AG04450 (cell line): Measurements from ENCODE around the gene ALB. TPM values are rescaled to one million over a fixed set of nuclear protein-coding genes. Genes with fewer than 3 reads are reported as not detected.

Source experiments
- CTCF ChIA-PET: fragments of 300-600, 350-600 bp; formaldehyde crosslinking; extraction: SDS; loops from one replicate; lab custom pipeline; 2022; ENCODE audit warnings: antibody characterized with exemption, inconsistent platforms; lab: Charles Lee
- POLR2A ChIA-PET: fragments of 350-600 bp; formaldehyde crosslinking; extraction: SDS; loops from one replicate; lab custom pipeline; 2021; ENCODE audit warnings: antibody characterized with exemption, inconsistent platforms; lab: Yijun Ruan, JAX
- DNase-seq: peaks from one replicate; pipeline ENCODE4 v3.0.0-alpha.2; 2011; ENCODE audit warnings: low read depth, low spot score
- H3K27ac ChIP-seq: one replicate; pipeline ENCODE4 v1.5.1; 2012; ENCODE audit warnings: low read depth, low read length, control low read depth
- H3K27me3 ChIP-seq: one replicate; pipeline ENCODE4 v1.6.0; 2012; ENCODE audit warnings: low read length; ENCODE audit not compliant: control insufficient read depth, insufficient read depth
- H3K4me3 ChIP-seq: 2 replicates; pipeline ENCODE4 v1.5.1; 2011; ENCODE audit warnings: mild to moderate bottlenecking, low read depth, low read length, control low read depth
- H3K9me3 ChIP-seq: 2 replicates; pipeline ENCODE4 v1.5.1; 2012; ENCODE audit warnings: low read length; ENCODE audit not compliant: control insufficient read depth, insufficient read depth
- CTCF ChIP-seq: IDR thresholded peaks from 2 replicates; pipeline ENCODE4 v1.5.1; 2011; ENCODE audit warnings: low read depth, low read length, control low read depth, inconsistent platforms
- polyA plus RNA-seq: library from polyadenylated mRNA; depleted of rRNA; stranded (reverse); fragments of >200 nt; gene quantifications from 2 replicates; pipeline ENCODE4 v1.2.3, GENCODE V29; 2011

The ALB gene
- polyA plus RNA-seq, 1 experiment = not detected

- CTCF ChIA-PET = interaction anchor here (0.6 to 2.1 kb wide), 3 partner anchors 10 to 706 kb away, joined by 3 to 14 read pairs (median 5); no protein-coding TSS in a partner anchor
- H3K9me3 ChIP-seq = no peaks in the 10 kb centered on the region
- POLR2A ChIA-PET = no interaction called here
- no peaks in the 10 kb centered on the region for H3K27me3 ChIP-seq
- no peak overlapping the region for H3K27ac ChIP-seq
- no peak overlapping the region for H3K4me3 ChIP-seq
- no peak for TF ChIP-seq CTCF
- no peak for DNase-seq
Measured at GRCh38 chr4:73456177-73457022, 52.3 kb downstream of the ALB start.

GRCh38 chr4:73458184-73459047 is 54.3 kb downstream of the ALB start:
- TF ChIP-seq CTCF = no peak
- POLR2A ChIA-PET = no interaction called here

GRCh38 chr4:73459048-73459421 is 54.9 kb downstream of the ALB start:
- DNase-seq = no peak
- POLR2A ChIA-PET = no interaction called here
- CTCF ChIA-PET = interaction anchor here (1.0 to 1.6 kb wide), 2 partner anchors 12 to 13 kb away, joined by 3 read pairs; no protein-coding TSS in a partner anchor
- no peak overlapping the region for H3K27ac ChIP-seq
- no peaks in the 10 kb centered on the region for H3K9me3 ChIP-seq
- no peaks in the 10 kb centered on the region for H3K27me3 ChIP-seq
- no peak for TF ChIP-seq CTCF
- no peak overlapping the region for H3K4me3 ChIP-seq

More at GRCh38 chr4:73458184-73459047, 54.3 kb downstream of the ALB start:
- H3K27me3 ChIP-seq = no peaks in the 10 kb centered on the region
- H3K4me3 ChIP-seq = no peak overlapping the region
- CTCF ChIA-PET = interaction anchor here (1.0 to 1.6 kb wide), 2 partner anchors 11 to 13 kb away, joined by 3 read pairs; no protein-coding TSS in a partner anchor
- H3K9me3 ChIP-seq = no peaks in the 10 kb centered on the region
- no peak overlapping the region for H3K27ac ChIP-seq
- no peak for DNase-seq

DNA sequence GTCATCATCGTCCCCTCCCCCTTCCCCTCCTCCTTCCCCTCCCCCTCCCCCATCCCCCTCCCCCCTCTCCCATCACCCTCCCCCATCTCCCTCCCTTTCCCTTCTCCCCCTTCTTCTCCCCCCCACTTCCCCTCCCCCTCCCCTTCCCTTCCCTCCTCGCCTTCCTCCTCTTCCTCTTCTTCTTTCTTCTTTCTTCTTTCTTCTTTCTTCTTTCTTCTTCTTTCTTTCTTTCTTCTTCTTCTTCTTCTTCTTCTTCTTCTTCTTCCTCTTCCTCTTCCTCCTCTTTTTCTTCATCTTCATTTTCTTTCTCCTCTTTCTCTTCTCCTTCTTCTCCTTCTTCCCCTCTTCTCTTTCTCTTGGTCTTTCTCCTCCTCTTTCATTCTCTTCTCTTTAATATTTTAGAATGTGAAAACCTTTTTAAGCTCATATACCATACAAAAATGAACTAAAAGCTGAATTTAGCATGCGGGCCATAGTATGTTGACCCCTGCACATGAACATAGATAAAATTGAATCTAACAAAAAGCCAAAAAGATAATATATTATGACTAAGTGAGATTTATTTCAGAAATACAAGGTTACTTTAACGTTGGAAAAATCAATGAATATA is 56.9 kb downstream of the ALB start:
- POLR2A ChIA-PET = no interaction called here
- CTCF ChIA-PET = no interaction called here
- no peak overlapping the region for H3K27ac ChIP-seq
- no peak for TF ChIP-seq CTCF
- DNase-seq = no peak
- H3K4me3 ChIP-seq = no peak overlapping the region
- H3K9me3 ChIP-seq = no peaks in the 10 kb centered on the region
- H3K27me3 ChIP-seq = no peaks in the 10 kb centered on the region
